PC-3 (cell line): ENCODE data around the gene HES2. TPM values are rescaled to one million over a fixed set of nuclear protein-coding genes. Genes with fewer than 3 reads are reported as not detected.
"Not testable (repeated sequence)": the region's sequence is repeated elsewhere in the genome, so short reads cannot be mapped to it uniquely, and the experiment has no call there.

ENCODE experiments used
- ATAC-seq: fragments of 200-7000 bp; cut with Tn5 transposase; 2 replicates; pipeline ENCODE4 v1.9.1; 2020; ENCODE audit warnings: mild to moderate bottlenecking, moderate library complexity
- BruUV-seq: library from RNA; stranded (reverse); fragments of 400-500 nt; replicated peaks from 2 replicates; lab custom pipeline; 2021; lab: Mats Ljungman, UMichigan
- CTCF ChIA-PET: fragments of 300-600 bp; sonication (Branson Sonifier 250); formaldehyde crosslinking; loops from one replicate; lab custom pipeline; 2022; ENCODE audit warnings: antibody characterized with exemption; lab: Charles Lee
- POLR2A ChIA-PET: fragments of 300-600 bp; sonication (Branson Sonifier 250); formaldehyde crosslinking; loops from one replicate; lab custom pipeline; 2022; ENCODE audit warnings: antibody characterized with exemption; ENCODE audit not compliant: unreplicated experiment; lab: Charles Lee
- DNase-seq: peaks from one replicate; pipeline ENCODE4 v3.0.0-alpha.2; 2015
- H2AFZ ChIP-seq: fragments of 300-600 bp; sonication (generic); 2 replicates; pipeline ENCODE4 v1.6.0; 2016; ENCODE audit warnings: antibody characterized with exemption, low read length
- H3F3A ChIP-seq: fragments of 300-600 bp; sonication (generic); one replicate; pipeline ENCODE4 v1.6.0; 2017; ENCODE audit warnings: antibody characterized with exemption, low read length, control low read depth, mild to moderate bottlenecking; ENCODE audit not compliant: unreplicated experiment
- H3K27ac ChIP-seq: fragments of 300-600 bp; sonication (generic); 2 replicates; pipeline ENCODE4 v1.5.1; 2016; ENCODE audit warnings: mild to moderate bottlenecking, low read length
- H3K27me3 ChIP-seq: fragments of 300-600 bp; sonication (generic); 2 replicates; pipeline ENCODE4 v1.6.1; 2016; ENCODE audit warnings: low read length, mixed read lengths
- H3K36me3 ChIP-seq: fragments of 300-600 bp; sonication (generic); 2 replicates; pipeline ENCODE4 v1.6.1; 2016; ENCODE audit warnings: low read depth, mixed run types, low read length, mixed read lengths
- H3K4me1 ChIP-seq: fragments of 300-600 bp; sonication (generic); 2 replicates; pipeline ENCODE4 v1.5.1; 2016; ENCODE audit warnings: low read length; ENCODE audit not compliant: insufficient read depth
- H3K4me2 ChIP-seq: fragments of 300-600 bp; sonication (generic); 2 replicates; pipeline ENCODE4 v1.6.0; 2016; ENCODE audit warnings: low read length
- H3K4me3 ChIP-seq: fragments of 300-600 bp; sonication (generic); 2 replicates; pipeline ENCODE4 v1.5.1; 2016; ENCODE audit warnings: mild to moderate bottlenecking, low read length, mixed read lengths
- H3K79me2 ChIP-seq: fragments of 300-600 bp; sonication (generic); 2 replicates; pipeline ENCODE4 v1.6.1; 2017; ENCODE audit warnings: low read length, mixed read lengths
- H3K9ac ChIP-seq: fragments of 300-600 bp; sonication (generic); 2 replicates; pipeline ENCODE4 v1.6.0; 2016; ENCODE audit warnings: mild to moderate bottlenecking, low read length
- H3K9me2 ChIP-seq: fragments of 300-600 bp; sonication (generic); replicated peaks from 2 replicates; pipeline ENCODE4 v1.6.1; 2016; ENCODE audit warnings: mixed run types, low read length, mixed read lengths
- H3K9me3 ChIP-seq: fragments of 300-600 bp; sonication (generic); 2 replicates; pipeline ENCODE4 v1.6.1; 2016; ENCODE audit warnings: low read length, mixed read lengths
- H4K20me1 ChIP-seq: fragments of 300-600 bp; sonication (generic); 2 replicates; pipeline ENCODE4 v1.6.1; 2016; ENCODE audit warnings: low read length, mixed read lengths
- EZH2 ChIP-seq: fragments of 300-600 bp; sonication (generic); IDR thresholded peaks from one replicate; pipeline ENCODE4 v1.6.1; 2017; ENCODE audit warnings: antibody characterized with exemption, mild to moderate bottlenecking, low read length; ENCODE audit not compliant: unreplicated experiment
- EZH2phosphoT487 ChIP-seq: fragments of 300-600 bp; sonication (generic); IDR thresholded peaks from 2 replicates; pipeline ENCODE4 v1.6.1; 2018; ENCODE audit warnings: mild to moderate bottlenecking, antibody characterized with exemption, low read length, borderline replicate concordance
- intact Hi-C: fragments of 100-400 bp; cut with micrococcal nuclease; formaldehyde crosslinking; loops from 2 replicates; pipeline ENCODE4 v1.9.0; 2023
- total RNA-seq: library from RNA; depleted of rRNA; stranded (reverse); fragments of >200 nt; gene quantifications from 2 replicates; pipeline ENCODE4 v1.2.3, GENCODE V29; 2014
- TF ChIP-seq, protein P1 (sequence below): fragments of 300-600 bp; sonication (generic); conservative IDR thresholded peaks from 2 replicates; pipeline ENCODE4 v1.5.1; 2017; ENCODE audit warnings: antibody characterized with exemption, low read depth, mild to moderate bottlenecking, low read length

HES2 gene
- total RNA-seq, 1 experiment from 2014 or later, result 42.9 TPM

DNA sequence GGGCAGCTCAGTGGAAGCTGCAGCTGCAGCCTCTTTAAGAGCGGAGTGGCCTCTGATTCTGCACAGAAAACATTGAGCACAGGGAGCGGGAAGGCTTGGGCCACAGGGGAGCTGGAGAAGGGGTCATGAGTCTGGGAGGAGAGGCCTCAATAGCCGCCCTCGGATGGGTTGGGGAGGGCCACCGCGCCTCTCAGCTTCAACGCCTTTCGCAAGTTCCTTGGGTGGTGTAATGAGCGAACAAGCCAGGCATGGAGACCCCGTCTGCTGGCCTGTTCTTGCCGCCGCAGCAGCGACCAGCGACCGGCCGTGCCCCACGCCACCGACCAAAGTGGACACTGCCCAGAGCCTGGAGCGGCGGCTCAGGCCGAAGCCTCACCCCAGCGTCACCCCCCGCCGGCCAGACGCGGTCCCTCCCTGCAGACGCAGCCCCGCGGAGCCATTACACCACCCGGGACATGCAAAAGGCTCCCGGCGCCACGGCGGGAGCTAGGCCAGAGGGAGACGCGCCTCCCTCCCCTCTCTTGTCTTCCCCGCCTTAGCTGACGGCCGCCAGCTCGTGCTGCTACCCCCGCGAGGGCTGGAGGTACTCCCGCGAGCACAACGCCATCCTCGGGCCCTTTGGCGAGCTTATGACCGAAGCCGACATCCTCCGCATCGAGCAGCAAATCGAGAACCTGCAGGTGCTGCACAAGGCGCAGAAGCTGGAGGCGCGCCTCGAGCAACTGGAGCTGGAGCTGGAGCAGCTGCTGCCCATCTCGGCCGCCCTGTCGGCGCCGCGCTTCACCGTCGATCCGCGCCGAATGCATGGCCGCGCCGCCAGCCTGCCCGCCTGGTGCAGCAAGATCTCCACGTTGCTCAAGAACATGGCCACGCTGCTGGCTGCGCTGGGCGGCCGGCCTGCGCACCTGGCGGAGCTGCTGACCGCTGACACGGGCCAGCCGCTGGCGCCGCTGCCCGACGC, 34.5 kb upstream of the HES2 start:
- BruUV-seq, H4K20me1 ChIP-seq, H3K36me3 ChIP-seq, CTCF ChIA-PET, H3K4me1 ChIP-seq, H3K4me2 ChIP-seq, H3K79me2 ChIP-seq, H3K4me3 ChIP-seq, H3K9me2 ChIP-seq, H2AFZ ChIP-seq, H3K9me3 ChIP-seq, H3K9ac ChIP-seq, intact Hi-C loops, H3F3A ChIP-seq, DNase-seq, H3K27ac ChIP-seq: not testable (repeated sequence)
- peak; percentile 7 for ATAC-seq
- POLR2A ChIA-PET, result interaction anchor here (0.6 to 1.3 kb wide), 2 partner anchors 165 to 248 kb away, joined by 3 to 4 read pairs; no protein-coding TSS in a partner anchor
- peaks cover 15% of the 10 kb centered on the region for H3K27me3 ChIP-seq
- TF ChIP-seq EZH2, result peak; percentile 34

DNA sequence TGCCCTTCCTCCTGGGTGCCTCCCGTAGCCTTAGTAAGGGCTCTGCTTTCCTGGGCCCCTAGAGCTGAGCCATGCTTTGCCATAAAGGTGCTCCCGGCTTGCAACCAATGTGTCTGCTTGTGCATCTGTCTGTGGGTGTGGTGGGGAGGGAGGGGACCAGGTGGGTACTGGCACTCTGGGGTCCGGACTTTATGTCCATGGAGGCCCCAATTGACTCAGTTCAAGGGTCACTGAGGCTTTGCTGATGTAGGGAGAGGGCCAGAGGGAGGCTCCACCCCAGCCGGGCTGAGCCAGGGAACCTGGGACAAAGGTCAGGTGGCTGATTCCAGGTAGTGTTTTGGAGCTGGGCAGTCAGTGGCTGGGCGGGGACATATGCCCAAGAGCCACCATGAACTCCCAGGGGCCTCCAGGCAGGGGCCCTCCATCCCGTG, 31.2 kb upstream of the HES2 start:
- Histone ChIP-seq H3K9ac (no peak overlapping the region), H3K36me3 (no peaks in the 10 kb centered on the region), H3K4me1 (peaks cover 9% of the 10 kb centered on the region), H3F3A (no peaks in the 10 kb centered on the region), H3K9me3 (no peaks in the 10 kb centered on the region), H3K27me3 (peaks cover 31% of the 10 kb centered on the region), H3K4me2 (no peak overlapping the region), H2AFZ (no peak overlapping the region), H3K79me2 (no peaks in the 10 kb centered on the region), H3K27ac (no peak overlapping the region), H4K20me1 (no peaks in the 10 kb centered on the region), H3K4me3 (no peak overlapping the region), H3K9me2 (no peaks in the 10 kb centered on the region)
- no peak for ATAC-seq
- TF ChIP-seq, protein P1, sequence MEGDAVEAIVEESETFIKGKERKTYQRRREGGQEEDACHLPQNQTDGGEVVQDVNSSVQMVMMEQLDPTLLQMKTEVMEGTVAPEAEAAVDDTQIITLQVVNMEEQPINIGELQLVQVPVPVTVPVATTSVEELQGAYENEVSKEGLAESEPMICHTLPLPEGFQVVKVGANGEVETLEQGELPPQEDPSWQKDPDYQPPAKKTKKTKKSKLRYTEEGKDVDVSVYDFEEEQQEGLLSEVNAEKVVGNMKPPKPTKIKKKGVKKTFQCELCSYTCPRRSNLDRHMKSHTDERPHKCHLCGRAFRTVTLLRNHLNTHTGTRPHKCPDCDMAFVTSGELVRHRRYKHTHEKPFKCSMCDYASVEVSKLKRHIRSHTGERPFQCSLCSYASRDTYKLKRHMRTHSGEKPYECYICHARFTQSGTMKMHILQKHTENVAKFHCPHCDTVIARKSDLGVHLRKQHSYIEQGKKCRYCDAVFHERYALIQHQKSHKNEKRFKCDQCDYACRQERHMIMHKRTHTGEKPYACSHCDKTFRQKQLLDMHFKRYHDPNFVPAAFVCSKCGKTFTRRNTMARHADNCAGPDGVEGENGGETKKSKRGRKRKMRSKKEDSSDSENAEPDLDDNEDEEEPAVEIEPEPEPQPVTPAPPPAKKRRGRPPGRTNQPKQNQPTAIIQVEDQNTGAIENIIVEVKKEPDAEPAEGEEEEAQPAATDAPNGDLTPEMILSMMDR, result no peak
- no peak for TF ChIP-seq EZH2phosphoT487
- no peak for TF ChIP-seq EZH2
- ChIA-PET CTCF (interaction anchor here (0.6 kb wide), 2 partner anchors 28 to 40 kb away, joined by 3 to 6 read pairs; no protein-coding TSS in a partner anchor), POLR2A (no interaction called here)
- intact Hi-C loops, result no loop called here
- DNase-seq, result no peak
- BruUV-seq, result no TSS peak

DNA sequence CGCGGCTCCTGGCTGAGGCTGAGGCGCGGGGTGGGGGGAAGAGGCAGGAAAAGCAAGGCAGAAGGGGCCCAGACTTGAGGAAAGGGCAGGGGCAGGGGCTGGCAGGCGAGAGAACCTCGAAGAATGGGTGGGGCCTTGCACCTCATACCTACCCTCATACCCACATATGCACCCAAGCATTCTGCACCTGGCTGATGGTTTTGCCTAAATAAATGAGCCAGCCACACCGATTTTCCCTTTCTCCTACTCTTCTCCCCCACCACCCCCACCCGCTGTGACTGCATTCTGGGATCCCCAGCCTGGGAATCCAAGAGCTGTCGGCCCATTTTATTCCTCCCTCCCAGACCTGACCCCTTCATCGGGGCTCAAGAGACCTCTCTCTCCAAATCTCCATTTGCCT, 30.8 kb upstream of the HES2 start:
- H4K20me1 ChIP-seq, BruUV-seq, H3K9ac ChIP-seq, H3K4me3 ChIP-seq, ATAC-seq, H3K36me3 ChIP-seq, H3F3A ChIP-seq, H2AFZ ChIP-seq, H3K79me2 ChIP-seq, H3K4me1 ChIP-seq, H3K27ac ChIP-seq, H3K4me2 ChIP-seq, intact Hi-C loops, POLR2A ChIA-PET, H3K9me3 ChIP-seq, DNase-seq, H3K9me2 ChIP-seq: not testable (repeated sequence)
- peaks cover 29% of the 10 kb centered on the region for H3K27me3 ChIP-seq
- CTCF ChIA-PET, result interaction anchor here (0.6 kb wide), 2 partner anchors 27 to 40 kb away, joined by 3 to 6 read pairs; no protein-coding TSS in a partner anchor
